Stimulated activated CD8-positive, alpha-beta memory T cell treated with anti-CD3 and anti-CD28 coated beads, Interleukin-7, amount 100 ng/mL, for 1 hour (primary cell): ENCODE results near the gene CEP68.
"Not testable (repeated sequence)": the region's sequence is repeated elsewhere in the genome, so short reads cannot be mapped to it uniquely, and the experiment has no call there.

Experiments used
- DNase-seq, 2 donors: peaks; one replicate each; pipeline ENCODE4 v3.0.0-alpha.2; 2020; ENCODE audit warnings: low read depth in 2 of 2

CEP68 gene

GRCh38 chr2:65079017-65079416, 22.8 kb downstream of the CEP68 start:
- DNase-seq: no peak

DNA sequence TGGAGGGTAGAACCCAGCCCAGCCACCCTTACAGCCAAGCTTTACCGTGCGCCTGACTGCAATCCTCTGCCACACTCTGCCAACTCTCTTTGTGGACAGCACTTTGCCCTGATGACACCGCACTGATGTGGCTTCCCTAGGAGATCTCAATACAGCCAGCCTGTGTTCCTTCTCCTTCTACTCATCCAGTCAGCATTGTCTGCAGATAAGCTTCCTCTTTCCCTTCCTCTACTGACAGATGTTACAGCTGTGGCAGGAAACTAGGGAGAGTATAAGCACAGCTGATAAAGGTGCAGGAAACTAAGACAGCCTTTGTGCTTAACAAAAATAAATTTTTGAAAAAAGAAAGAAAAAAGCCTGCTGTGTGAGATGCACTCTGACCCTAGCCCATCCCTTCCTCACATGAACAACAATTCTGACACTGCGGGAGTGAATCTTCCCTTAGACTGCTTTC, 25.0 kb downstream of the CEP68 start:
- DNase-seq: no peak

GRCh38 chr2:65085148-65085547, 28.9 kb downstream of the CEP68 start:
- DNase-seq: no peak

- no peak for DNase-seq
Observed at GRCh38 chr2:65092791-65093190, 36.6 kb downstream of the CEP68 start.

GRCh38 chr2:65093211-65093610, 37.0 kb downstream of the CEP68 start:
- no peak for DNase-seq

DNA sequence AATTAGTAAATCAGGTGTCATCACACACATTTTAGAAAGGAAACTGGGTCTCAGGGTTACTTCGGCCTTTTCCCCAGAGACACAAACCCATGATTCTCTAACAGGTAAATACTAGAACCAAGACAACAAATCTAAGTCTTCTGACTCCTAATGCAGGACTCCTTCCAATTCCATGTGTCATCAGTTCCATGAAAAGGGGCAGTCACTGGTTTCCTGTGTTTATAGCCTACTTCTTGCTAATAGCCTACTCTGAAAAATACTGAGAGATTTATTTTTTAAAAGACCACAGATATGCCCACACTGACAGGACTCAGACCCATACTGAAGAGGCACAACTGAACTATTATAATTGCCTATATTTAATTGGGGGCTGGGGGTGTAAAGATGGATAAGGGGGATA, 40.7 kb downstream of the CEP68 start:
- no peak for DNase-seq

DNA sequence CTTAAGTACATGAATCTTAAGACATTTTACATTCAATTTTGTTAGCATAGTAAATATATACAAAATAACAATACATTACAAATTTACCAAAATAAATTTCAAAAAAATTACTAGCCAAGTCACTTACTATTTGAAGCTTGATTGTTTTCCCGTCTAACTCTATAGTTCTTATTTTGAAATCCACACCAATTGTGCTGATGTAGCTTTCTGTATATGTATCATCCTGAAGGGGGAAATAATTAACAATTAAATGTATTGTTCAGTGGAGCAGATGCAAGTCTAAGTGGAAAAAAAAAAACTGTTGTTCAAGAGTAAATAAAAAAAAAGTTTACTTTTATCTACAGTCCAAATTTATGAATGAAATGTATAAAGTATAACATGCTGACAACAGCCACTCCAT, 41.6 kb downstream of the CEP68 start:
- no peak for DNase-seq

DNA sequence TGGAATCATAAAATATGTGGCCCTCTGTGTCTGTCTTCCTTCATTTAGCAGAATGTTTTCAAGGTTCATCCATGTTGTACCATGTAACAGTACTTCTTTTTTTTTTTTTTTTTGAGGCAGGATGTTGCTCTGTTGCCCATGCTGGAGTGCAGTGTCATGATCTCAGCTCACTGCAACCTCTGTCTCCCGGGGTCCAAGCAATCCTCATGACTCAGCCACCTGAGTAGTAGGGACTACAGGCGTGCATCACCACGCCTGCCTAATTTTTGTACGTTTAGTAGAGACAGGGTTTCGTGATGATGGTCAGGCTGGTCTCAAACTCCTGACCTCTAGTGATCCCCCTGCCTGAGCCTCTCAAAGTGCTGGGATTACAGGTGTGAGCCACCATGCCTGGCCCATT, 42.5 kb downstream of the CEP68 start:
- no peak for DNase-seq

GRCh38 chr2:65101071-65101470, 44.9 kb downstream of the CEP68 start:
- DNase-seq: no peak

GRCh38 chr2:65103013-65103715, 46.9 kb downstream of the CEP68 start:
- no peak for DNase-seq

- no peak for DNase-seq
Observed at GRCh38 chr2:65107530-65107929, 51.3 kb downstream of the CEP68 start.

GRCh38 chr2:65108780-65109179, 52.6 kb downstream of the CEP68 start:
- DNase-seq: no peak

- no peak for DNase-seq
Observed at GRCh38 chr2:65112633-65113032, 56.4 kb downstream of the CEP68 start.

DNA sequence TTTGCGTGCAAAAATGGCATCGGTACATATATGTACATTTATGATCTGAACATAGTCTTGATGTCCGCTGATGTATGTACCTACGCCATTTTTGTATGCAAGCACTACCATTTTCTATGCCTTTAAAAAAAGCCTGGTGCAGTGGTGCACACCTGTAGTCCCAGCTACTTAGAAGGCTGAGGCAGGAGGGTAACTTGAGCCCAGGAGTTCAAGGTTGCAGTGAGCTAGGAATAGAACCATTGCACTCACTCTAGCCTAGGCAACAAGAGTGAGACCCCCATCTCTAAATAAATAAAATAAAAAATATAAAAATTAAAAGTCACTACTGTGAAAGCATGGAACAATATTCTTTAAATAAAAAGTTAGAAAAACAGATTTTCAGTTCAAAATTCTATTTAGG, 57.0 kb downstream of the CEP68 start:
- DNase-seq: no peak

DNA sequence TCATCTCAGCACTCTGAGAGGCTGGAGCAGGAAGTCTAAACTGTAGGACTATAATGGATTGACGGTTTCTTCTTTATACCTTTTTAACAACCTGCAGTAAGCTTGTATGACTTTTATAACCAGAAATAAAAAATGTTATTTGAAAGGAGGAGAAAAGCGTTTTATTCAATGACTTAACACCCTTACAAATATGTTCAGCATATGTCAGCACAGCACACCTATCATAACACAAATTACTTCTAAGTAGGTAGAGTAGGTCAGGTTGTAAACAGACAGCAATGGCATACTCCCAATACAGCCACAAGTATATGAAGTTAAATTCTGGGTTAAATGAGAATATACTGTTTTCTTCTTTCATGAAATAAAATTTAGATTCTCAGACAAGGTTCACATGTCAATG, 57.6 kb downstream of the CEP68 start:
- no peak for DNase-seq

- no peak for DNase-seq
Observed at GRCh38 chr2:65114921-65115320, 58.7 kb downstream of the CEP68 start.

DNA sequence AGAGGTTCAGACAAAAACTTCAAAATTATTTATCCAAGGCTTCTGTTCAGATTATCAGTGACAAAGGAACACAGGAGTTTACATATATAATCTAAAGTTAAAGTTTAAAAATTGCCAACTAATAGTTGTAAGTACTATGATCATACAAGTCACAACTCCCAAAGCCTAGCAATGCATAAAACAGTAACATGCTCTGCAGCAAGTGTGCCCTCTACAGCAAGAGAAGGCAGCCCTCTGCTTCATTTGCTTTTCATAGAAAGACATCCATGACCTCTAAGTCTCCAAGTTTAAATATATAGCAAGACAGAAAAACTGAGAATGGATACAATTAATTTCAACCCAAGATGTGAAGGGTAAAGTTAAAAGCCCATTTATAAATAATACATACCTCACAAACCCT, 60.4 kb downstream of the CEP68 start:
- DNase-seq: no peak

- no peak for DNase-seq
Observed at GRCh38 chr2:65120990-65121693, 64.9 kb downstream of the CEP68 start.

- DNase-seq: no peak
Observed at GRCh38 chr2:65122313-65122712, 66.1 kb downstream of the CEP68 start.

DNA sequence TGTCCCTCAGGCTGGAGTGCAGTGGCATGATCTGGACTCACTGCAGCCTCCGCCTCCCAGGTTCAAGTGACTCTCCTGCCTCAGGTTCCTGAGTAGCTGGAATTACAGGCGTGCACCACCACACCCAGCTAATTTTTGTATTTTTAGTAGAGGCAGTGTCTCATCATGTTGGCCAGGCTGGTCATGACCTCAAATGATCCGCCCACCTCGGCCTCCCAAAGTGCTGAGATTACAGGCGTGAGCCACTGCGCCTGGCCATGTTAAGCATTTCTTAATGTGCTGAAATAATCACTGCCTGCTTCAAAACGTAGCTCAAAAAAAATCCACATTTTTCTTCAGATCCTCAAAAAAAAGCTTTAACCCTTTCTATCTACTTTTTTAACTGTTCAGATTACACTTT, 69.2 kb downstream of the CEP68 start:
- DNase-seq: not testable (repeated sequence)

GRCh38 chr2:65128297-65129190, 72.3 kb downstream of the CEP68 start:
- DNase-seq: no peak

- DNase-seq: peak in 1 of 2 donors; percentile 5
Observed at GRCh38 chr2:65129286-65129825, 73.1 kb downstream of the CEP68 start.
